GM13976 (cell line): ENCODE measurements around the gene ILRUN.
"Not testable (repeated sequence)": the region's sequence is repeated elsewhere in the genome, so short reads cannot be mapped to it uniquely, and the experiment has no call there.

ENCODE experiments used
- DNase-seq: peaks from one replicate; pipeline ENCODE4 v3.0.0; 2012; ENCODE audit warnings: low spot score
- CTCF ChIP-seq: IDR thresholded peaks from 2 replicates; pipeline ENCODE4 v1.5.1; 2012; ENCODE audit warnings: borderline replicate concordance, mild to moderate bottlenecking; ENCODE audit not compliant: insufficient read depth; ENCODE audit errors: extremely low read depth, missing control alignments, control extremely low read depth
- in situ Hi-C: fragments of 300-500 bp; cut with MboI; formaldehyde crosslinking; loops from one replicate; pipeline ENCODE4 v1.12.0; 2022; ENCODE audit warnings: low sequenced_read_pairs, mixed read lengths, inconsistent platforms; ENCODE audit not compliant: unreplicated experiment

The ILRUN gene

GRCh38 chr6:34714663-34715062, 18.1 kb upstream of the ILRUN start:
- DNase-seq = no peak
- TF ChIP-seq CTCF = no peak
- in situ Hi-C loops = no loop called here

- in situ Hi-C loops, DNase-seq: not testable (repeated sequence)
Observed at GRCh38 chr6:34712881-34713280, 16.3 kb upstream of the ILRUN start.

GRCh38 chr6:34709386-34709785, 12.8 kb upstream of the ILRUN start:
- no peak for TF ChIP-seq CTCF
- no peak for DNase-seq
- in situ Hi-C loops = no loop called here

GRCh38 chr6:34705241-34705640, 8.7 kb upstream of the ILRUN start:
- no peak for DNase-seq
- in situ Hi-C loops = no loop called here
- no peak for TF ChIP-seq CTCF

GRCh38 chr6:34701199-34701598, 4.6 kb upstream of the ILRUN start:
- in situ Hi-C loops = no loop called here
- no peak for TF ChIP-seq CTCF
- DNase-seq = no peak

GRCh38 chr6:34697904-34698559, 1.5 kb upstream of the ILRUN start:
- DNase-seq = no peak
- in situ Hi-C loops = no loop called here
- no peak for TF ChIP-seq CTCF

- in situ Hi-C loops = no loop called here
- no peak for TF ChIP-seq CTCF
- DNase-seq = no peak
Observed at GRCh38 chr6:34697544-34697836, 923 bp upstream of the ILRUN start.
